ENCODE results near the gene SNPH. TPM values are rescaled to one million over a fixed set of nuclear protein-coding genes. Genes with fewer than 3 reads are reported as not detected.

The SNPH gene
- total and polyA plus RNA-seq, 8 donors = 1.1 to 4.3 (median 2.5) TPM

- DNase-seq = no peak
- Histone ChIP-seq H3K27ac (no peak overlapping the region), H3K27me3 (no peaks in the 10 kb centered on the region), H3K4me3 (no peak overlapping the region), H3K4me1 (no peaks in the 10 kb centered on the region), H3K9me3 (no peaks in the 10 kb centered on the region), H3K36me3 (peaks cover 0 to 4% (median 0%) of the 10 kb centered on the region in 3 donors)
- TF ChIP-seq, protein P1, sequence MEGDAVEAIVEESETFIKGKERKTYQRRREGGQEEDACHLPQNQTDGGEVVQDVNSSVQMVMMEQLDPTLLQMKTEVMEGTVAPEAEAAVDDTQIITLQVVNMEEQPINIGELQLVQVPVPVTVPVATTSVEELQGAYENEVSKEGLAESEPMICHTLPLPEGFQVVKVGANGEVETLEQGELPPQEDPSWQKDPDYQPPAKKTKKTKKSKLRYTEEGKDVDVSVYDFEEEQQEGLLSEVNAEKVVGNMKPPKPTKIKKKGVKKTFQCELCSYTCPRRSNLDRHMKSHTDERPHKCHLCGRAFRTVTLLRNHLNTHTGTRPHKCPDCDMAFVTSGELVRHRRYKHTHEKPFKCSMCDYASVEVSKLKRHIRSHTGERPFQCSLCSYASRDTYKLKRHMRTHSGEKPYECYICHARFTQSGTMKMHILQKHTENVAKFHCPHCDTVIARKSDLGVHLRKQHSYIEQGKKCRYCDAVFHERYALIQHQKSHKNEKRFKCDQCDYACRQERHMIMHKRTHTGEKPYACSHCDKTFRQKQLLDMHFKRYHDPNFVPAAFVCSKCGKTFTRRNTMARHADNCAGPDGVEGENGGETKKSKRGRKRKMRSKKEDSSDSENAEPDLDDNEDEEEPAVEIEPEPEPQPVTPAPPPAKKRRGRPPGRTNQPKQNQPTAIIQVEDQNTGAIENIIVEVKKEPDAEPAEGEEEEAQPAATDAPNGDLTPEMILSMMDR (IDR thresholded peaks at IDR 0.05) = no peak
- no peak for FAIRE-seq
- ATAC-seq = no peak
- WGBS, 2 donors = 86 to 92% methylated on average over 14 of the region's 14 CpGs
- intact Hi-C loops (cut with DNase I) = loop anchor here in 1 of 3 donors (5.0 kb wide), 1 partner anchor 136 kb away; no protein-coding TSS in a partner anchor
Measured at GRCh38 chr20:1306316-1307135, 40.4 kb downstream of the SNPH start.

GRCh38 chr20:1307171-1307570 is 41.1 kb downstream of the SNPH start:
- TF ChIP-seq, protein P1 (IDR thresholded peaks at IDR 0.05) = no peak
- ATAC-seq (no peak), DNase-seq (no peak), FAIRE-seq (no peak)
- no peaks in the 10 kb centered on the region for H3K9me3 ChIP-seq
- H3K27me3 ChIP-seq = no peaks in the 10 kb centered on the region
- no peak overlapping the region for H3K27ac ChIP-seq
- H3K4me3 ChIP-seq = no peak overlapping the region
- H3K36me3 ChIP-seq = peaks cover 0 to 4% (median 0%) of the 10 kb centered on the region in 3 donors
- WGBS, 2 donors = 86 to 87% methylated on average over 10 of the region's 10 CpGs
- intact Hi-C loops (cut with DNase I) = loop anchor here in 1 of 3 donors (5.0 kb wide), 1 partner anchor 135 kb away; no protein-coding TSS in a partner anchor
- H3K4me1 ChIP-seq = no peaks in the 10 kb centered on the region

DNA sequence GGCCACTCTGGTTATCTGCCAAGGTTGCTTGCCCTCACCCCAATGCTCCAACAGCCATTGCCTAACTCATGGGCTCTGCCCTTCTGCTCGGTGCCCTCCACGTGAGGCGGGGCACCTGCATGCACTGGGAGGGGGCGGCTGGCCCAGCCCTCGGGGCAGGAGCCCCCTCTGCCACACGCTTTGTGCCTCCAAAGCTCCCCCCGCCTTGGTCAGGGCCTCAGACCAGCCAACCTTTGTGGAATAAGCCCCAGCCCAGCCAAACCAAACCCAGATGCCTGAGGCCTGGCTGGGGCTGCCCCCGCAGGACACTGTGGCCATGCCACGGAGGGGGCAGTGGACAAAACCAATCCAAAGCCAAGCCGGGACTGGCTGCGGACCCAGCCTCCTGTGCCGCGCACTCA is 41.5 kb downstream of the SNPH start:
- FAIRE-seq (no peak), ATAC-seq (no peak), DNase-seq (peak in 1 of 6 donors; percentile 55)
- 89 to 93% methylated on average over 13 of the region's 13 CpGs for WGBS, 2 donors
- Histone ChIP-seq H3K4me1 (no peaks in the 10 kb centered on the region), H3K27ac (no peak overlapping the region), H3K36me3 (peaks cover 0 to 4% (median 0%) of the 10 kb centered on the region in 3 donors), H3K27me3 (no peaks in the 10 kb centered on the region), H3K4me3 (no peak overlapping the region), H3K9me3 (no peaks in the 10 kb centered on the region)
- TF ChIP-seq, protein P1 (IDR thresholded peaks at IDR 0.05) = no peak
- intact Hi-C loops (cut with DNase I) = loop anchor here in 1 of 3 donors (5.0 kb wide), 1 partner anchor 135 kb away; no protein-coding TSS in a partner anchor

DNA sequence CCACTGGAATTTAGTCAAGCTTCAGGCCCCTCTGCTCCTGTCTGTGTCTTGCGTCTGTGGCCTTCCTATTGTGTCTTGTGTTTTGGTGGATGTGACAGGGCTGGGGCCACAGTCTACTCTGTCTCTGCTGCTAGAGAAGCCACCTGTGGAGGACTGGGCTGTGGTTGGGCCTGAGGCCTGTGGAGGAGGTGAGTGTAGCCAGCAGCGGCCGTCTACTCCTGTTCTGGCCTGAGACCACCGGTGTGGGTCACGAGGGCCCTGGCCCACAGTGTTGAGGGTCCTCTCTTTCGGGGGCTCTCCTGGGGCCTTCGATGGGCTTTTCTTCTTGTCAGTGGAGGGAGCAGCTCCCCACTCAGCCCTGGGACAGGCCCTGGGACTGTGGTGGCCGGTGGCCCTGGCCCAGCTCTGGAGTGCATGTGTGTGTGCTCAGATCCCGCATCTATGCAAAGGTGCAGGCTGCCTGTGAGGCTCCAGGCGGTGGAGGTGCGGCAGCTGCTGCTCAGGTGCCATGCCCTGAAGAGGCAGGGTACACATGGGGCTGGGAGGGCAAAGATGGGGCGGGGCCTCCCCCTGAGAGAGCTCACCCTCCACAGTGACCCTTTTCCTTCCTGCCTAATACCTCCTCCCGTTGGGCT is 42.1 kb downstream of the SNPH start:
- Histone ChIP-seq H3K4me3 (no peak overlapping the region), H3K9me3 (no peaks in the 10 kb centered on the region), H3K36me3 (peaks cover 0 to 4% (median 0%) of the 10 kb centered on the region in 3 donors), H3K27ac (no peak overlapping the region), H3K4me1 (no peaks in the 10 kb centered on the region), H3K27me3 (no peaks in the 10 kb centered on the region)
- intact Hi-C loops (cut with DNase I) = loop anchor here in 1 of 3 donors (5.0 kb wide), 1 partner anchor 134 kb away; no protein-coding TSS in a partner anchor
- 85 to 87% methylated on average over 13 of the region's 13 CpGs for WGBS, 2 donors
- no peak for ATAC-seq
- FAIRE-seq = no peak
- no peak for DNase-seq
- TF ChIP-seq, protein P1 (IDR thresholded peaks at IDR 0.05) = no peak
